Raji (cell line): Measurements from ENCODE around the gene PAGE1.

Experiments
- POLR2A ChIP-seq: IDR thresholded peaks from 2 replicates; pipeline ENCODE4 v1.6.1; 2011; ENCODE audit warnings: low read depth, low read length, control low read depth; ENCODE audit not compliant: insufficient read depth

Gene PAGE1

GRCh38 chrX:49659771-49660170, 36.0 kb downstream of the PAGE1 start:
- no peak for TF ChIP-seq POLR2A

DNA sequence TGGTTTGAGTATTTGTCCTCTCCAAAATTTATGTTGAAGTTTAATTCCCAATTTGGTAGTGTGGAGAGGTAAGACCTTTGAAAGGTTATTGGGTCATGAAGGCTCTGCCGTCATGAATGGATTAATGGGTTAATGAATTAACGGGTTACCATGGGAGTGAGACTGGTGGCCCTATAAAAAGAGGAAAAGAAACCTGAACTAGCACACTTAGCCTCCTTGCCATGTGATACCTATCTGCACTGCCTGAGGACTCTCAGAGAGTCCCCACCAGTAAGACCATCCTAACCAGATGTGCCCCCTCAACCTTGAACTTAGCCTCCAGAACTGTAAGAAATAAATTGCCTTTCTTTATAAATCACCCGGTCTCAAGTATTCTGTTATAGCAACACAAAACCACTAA, 39.3 kb downstream of the PAGE1 start:
- TF ChIP-seq POLR2A = no peak

GRCh38 chrX:49644991-49645637, 50.7 kb downstream of the PAGE1 start:
- no peak for TF ChIP-seq POLR2A
